GM19468 (cell line): ENCODE measurements around the gene IGSF10.
"Not testable (repeated sequence)": the region's sequence is repeated elsewhere in the genome, so short reads cannot be mapped to it uniquely, and the experiment has no call there.

Source experiments
- ATAC-seq: cut with Tn5 transposase; IDR thresholded peaks from one replicate; pipeline ENCODE4 v1.9.1; 2021; ENCODE audit warnings: mild to moderate bottlenecking, moderate library complexity, moderate number of reproducible peaks; ENCODE audit not compliant: unreplicated experiment; ENCODE audit errors: extremely low read depth

The IGSF10 gene

GRCh38 chr3:151460774-151461450 lies at the start of gene IGSF10:
Gene IGSF10 (minus strand): TSS chr3:151461061. CDS start chr3:151458709, 2,352 bp downstream.
- no peak for ATAC-seq

GRCh38 chr3:151509468-151510135 lies 48.7 kb upstream of the IGSF10 start:
- not testable (repeated sequence) for ATAC-seq

DNA sequence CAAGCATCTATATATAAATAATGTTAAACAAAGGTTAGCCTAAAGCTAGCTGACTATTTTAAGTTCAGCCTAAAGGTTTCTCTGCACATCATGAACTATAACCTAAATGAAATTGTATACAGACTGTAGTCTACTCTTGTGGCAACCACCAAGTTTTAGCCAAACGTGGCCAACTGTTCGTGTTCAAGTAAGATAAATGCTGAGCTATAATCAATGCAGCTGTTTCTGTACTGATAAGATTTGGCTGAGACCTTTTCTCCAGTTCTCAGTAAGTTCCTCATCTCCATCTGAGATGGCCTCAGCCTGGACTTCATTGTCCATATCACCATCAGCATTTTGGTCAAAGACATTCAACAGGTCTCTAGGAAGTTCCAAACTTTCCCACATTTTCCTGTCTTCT lies 43.7 kb upstream of the IGSF10 start:
- no peak for ATAC-seq

DNA sequence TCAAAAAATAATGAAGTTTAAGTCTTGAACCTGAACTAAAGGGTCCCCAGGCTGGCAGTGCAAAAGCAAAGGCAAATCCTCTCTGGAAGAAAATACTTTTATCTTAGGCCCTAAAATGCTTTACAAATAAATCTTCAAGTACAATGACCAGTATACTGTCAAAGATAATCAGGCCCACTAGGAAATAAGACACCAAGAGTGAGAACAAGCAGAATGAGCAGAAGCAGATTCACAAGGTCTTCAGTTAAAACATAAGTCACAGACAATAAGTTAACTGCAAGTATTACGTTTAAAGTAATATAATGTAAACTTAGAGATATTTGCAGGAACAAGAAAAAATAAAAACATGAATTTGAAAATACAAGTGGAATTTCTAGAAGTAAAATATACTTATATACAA lies 42.2 kb upstream of the IGSF10 start:
- ATAC-seq, result no peak

DNA sequence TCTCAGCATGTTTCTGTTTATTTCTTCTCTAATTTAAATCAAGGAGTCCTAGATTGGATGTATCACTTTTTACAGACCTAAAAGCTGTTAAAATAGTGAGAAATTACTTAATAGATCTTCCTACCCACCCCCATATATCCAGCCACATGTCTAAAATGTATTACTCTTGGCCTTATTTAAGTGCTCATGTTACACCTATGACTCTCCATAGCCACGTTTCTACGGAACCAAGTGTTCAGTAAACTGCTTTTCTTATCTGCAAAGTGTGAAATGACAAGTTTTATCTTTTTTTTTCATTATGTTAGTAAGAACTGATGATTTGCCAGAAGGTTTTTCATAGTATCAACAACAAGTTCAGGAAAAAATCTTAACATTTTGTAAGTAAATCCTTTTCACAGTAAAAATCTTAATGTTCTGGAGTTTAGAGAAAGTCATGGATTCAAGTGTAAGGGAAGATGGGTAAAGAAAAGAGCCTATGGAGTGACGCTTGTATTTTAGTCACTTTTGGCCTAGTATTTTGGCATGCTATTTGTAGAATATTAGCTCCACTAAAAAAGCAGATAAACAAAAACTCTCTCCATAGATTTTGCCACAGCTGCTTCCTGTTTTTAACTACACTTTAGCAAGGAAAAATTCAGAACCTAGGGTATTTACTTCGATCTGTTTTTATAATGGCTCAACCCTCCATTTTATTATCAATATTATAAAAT lies 41.2 kb upstream of the IGSF10 start:
- ATAC-seq, result no peak

DNA sequence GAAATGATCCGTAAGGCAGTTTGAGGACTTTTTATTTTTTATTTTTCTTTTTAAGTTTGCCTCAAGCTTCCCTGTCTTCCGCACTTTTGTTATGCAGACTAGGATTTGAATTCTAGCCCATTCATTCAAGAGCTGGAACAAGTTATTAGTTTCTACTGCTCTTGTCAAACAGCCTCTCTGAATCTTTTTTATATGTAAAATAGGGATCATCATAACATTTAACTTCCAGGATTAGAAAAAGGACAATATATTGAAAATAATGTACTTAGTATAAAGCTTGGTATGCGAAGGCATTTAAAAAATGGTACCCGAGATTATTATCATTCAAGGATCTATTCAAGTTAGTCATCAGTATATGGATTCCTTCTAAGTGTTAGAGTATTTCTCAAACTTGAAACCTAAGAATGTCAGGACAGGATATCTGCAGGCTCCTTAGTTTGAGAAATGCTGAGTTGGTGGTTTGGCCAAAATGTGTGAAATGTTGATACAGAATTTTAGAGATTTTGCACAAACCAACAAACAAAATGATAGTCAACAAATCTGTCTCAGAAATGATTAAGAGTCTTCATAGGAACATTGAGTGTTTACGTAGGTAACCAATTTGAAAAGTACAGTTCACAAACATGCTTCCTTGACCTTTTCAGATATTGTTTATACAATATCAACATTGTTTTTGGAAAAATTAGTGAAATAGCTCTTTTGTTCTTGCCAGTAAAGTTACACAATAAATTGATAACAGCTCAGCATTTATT lies 40.5 kb upstream of the IGSF10 start:
- no peak for ATAC-seq

DNA sequence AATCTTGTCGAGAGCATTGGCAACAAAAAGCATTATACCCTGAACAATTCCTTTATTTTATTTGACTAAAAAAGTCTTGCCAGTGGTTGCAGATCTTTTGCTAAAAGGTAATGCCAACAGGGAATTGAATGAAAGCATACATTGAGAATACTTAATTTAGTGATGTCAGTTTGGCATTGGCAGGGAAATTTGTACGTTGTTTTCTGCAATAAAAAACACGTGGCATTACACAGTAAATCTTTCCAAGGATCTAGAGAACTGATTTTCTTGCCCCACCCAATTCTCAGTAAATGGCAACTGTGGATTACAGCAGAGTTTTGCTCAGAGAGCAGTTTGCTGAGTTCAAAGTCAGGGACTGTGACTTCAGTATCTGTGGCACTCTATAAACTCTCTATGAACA lies 38.3 kb upstream of the IGSF10 start:
- no peak for ATAC-seq

GRCh38 chr3:151491525-151491924 lies 30.7 kb upstream of the IGSF10 start:
- no peak for ATAC-seq

- not testable (repeated sequence) for ATAC-seq
These were observed 27.0 kb upstream of the IGSF10 start for GRCh38 chr3:151487833-151488232.

DNA sequence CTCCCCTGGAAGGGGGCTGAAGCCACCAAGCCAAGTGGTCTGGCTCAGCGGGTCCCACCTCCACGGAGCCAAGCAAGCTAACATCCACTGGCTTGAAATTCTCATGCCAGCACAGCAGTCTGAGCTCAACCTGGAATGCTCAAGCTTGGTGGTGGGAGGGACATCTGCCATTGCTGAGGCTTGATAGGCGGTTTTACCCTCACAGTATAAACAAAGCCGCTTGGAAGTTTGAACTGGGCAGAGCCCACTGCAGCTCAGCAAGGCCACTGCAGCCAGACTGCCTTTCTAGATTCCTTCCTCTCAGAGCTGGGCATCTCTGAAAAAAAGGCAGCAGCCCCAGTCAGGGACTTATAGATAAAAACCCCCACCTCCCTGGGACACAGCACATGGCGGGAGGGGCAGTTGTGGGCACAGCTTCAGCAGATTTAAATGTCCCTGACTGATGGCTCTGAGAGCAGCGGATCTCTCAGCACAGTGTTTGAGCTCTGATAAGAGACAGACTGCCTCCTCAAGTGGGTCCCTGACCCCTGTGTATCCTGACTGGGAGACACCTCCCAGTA lies 23.2 kb upstream of the IGSF10 start:
- no peak for ATAC-seq

DNA sequence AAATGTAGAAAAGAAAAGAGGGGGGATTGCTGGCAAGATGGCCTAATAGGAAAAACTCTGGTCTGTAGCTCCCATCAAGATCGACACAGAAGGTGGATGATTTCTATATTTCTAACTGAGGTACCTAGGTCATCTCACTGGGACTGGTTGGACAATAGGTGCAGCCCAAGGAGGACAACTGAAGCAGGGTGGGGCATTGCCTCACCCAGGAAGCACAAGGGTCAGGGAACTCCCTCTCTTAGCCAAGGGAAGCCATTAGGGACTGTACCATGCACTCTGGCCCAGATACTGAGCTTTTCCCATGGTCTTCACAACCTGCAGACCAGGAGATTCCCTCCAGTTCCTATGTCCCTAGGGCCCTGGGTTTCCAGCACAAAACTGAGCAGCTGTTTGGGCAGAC lies 22.6 kb upstream of the IGSF10 start:
- no peak for ATAC-seq

DNA sequence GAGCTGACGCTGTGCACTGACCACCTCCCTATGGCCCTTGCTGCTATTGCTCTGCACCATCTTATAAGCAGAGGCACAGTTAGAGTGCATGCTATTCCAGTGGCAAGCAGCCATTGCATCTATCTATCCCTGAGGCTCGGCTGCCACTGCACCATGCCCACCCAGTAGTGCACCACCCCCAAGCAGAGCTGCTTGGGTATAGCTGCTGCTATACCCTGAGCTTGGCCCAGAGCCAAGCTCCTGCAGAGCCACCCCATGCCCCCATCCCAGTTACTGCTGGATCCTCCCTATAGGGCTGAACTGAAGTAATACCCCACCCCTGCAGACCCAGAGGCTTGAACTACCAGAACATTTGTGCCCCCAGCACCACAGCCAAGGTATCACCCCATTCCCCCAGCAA lies 19.6 kb upstream of the IGSF10 start:
- no peak for ATAC-seq

GRCh38 chr3:151479452-151479851 lies 18.6 kb upstream of the IGSF10 start:
- no peak for ATAC-seq

DNA sequence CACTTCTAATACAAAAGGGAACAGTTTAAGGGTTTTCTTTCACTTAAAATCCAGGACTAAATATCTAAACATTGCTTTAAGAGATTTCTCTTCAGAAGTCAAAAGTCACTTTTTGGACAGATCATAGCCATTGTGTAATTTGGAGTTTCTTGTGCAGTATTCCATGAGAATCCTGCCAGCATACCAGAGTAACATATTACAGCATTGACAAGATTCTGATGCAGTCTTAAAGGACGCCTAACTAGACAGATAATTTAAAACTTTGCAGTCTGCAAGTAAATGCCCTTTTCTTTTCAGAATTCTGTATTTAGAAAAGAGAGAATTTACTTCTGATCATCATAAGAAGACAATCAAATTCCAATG lies 17.5 kb upstream of the IGSF10 start:
- no peak for ATAC-seq

DNA sequence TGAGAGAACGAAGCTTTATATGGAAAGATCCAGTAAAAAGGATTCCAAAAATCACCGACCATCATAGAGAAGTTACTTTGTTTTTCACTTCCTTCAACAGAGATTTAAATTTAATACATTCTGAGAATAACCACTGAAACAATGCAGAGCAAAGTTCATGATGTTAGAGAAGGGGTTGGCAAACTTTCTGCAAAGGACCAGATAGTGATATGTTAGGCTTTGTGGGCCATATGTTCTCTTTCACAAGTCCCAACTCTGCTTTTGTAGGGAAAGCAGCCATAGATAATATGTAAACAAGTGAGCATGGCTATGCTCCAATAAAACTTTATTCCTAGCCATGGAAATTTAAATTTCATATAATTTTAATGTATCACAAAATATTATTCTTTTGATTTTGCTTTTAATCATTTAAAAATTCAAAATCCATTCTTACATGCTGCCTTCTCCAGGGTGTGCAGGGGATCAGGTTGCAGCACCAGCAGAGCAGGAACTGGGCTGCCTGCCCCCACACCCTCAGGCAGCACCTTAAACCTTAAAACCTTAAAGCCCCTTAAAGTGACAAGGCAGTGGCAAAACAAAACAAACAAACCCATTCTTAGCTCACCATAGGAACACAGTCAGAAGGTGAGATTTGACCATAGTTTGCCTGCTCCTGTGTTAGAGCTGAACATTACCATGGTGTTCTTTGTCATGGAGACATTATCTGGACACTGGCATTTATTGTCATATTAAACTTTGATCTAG lies 16.9 kb upstream of the IGSF10 start:
- no peak for ATAC-seq

GRCh38 chr3:151476344-151477018 lies 15.6 kb upstream of the IGSF10 start:
- no peak for ATAC-seq

DNA sequence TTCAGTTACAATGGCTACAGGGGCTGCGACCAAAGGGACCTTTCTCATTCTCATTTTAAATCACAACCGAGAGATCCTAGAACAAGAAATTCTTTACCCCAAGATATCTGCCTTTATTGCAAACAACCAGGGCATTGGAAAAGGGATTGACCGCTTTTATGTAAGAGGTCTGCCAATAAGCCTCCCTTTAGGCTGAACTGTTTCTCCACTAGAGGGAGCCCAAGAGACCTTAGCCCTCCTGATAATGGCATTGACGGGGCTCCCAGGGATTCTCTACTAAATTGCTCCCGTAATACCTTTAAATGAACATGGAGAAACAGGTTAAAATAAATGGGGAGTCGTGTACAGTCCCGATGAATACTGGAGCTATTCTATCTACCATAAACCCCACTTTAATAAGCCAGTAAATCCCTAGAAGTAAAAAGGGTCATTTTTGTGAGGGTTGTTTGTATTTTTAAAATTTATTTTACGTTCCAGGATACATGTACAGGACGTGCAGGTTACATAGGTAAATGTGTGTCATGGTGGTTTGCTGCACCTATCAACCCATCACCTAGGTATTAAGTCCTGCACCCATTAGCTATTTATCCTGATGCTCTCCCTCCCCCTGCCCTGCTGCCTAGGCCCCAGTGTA lies 7.5 kb upstream of the IGSF10 start:
- ATAC-seq, result no peak

DNA sequence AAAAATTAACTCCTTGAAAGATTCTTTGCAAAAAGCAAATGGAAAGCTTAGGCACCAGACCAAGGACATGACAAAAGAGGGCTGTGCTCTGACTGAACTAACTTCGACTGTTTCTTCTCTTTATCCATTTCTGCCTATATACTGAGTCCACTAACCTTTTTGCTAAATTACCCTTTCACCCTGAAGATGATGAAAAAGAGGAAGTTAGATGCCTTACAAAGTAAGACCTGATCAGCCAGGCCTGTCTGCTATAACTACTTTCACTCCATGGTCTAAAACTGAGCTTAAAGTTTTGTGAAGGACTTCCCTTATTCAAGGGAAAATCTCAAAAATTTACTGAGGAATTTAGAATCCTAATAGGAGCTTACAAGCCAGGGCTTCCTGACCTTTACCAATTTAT lies 6.2 kb upstream of the IGSF10 start:
- no peak for ATAC-seq

DNA sequence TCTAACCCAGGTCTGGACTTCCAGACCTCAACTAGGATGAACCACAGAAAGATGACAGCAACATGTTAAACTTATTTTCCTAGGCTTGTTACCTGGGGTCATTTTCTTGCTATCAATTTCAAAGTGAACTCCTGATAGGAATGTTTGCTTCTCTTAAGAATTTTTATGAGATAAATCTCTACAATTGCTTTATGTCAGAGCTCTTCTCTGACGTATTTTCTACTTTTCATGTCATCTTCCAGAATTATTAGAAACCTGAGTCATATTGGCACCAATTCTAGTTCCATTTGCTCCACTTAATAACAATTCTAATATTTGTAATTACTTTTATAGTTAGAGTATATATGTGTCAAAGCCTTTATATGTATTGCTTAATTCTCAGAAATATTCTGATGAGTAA lies 2.1 kb upstream of the IGSF10 start:
- no peak for ATAC-seq
